ENCODE results near the gene DNAJB1. TPM values are rescaled to one million over a fixed set of nuclear protein-coding genes. Genes with fewer than 3 reads are reported as not detected.

The DNAJB1 gene
- total and polyA plus RNA-seq, 4 donors, result 72.2 to 171 (median 94.5) TPM

GRCh38 chr19:14555918-14556661 lies 37.9 kb upstream of the DNAJB1 start:
- no peak overlapping the region for H3K4me3 ChIP-seq
- H3K27ac ChIP-seq (ENCODE audit: low read depth in 1 of 2, low read length in 1 of 2), result no peak overlapping the region
- no peak overlapping the region for H3K9ac ChIP-seq (ENCODE audit: insufficient read depth in 1 of 2, low read length in 2 of 2)
- DNase-seq (no peak), ATAC-seq (ENCODE audit: insufficient read depth, low FRiP score) (no peak)
- no peak for TF ChIP-seq CTCF (IDR thresholded peaks at IDR 0.05; ENCODE audit: control extremely low read depth, extremely low read depth)
- 77 to 87% methylated on average over 12 of the region's 12 CpGs for WGBS, 2 donors
- peaks cover 0 to 3% (median 1%) of the 10 kb centered on the region in 4 donors for H3K36me3 ChIP-seq (ENCODE audit: control insufficient read depth in 4 of 4, insufficient read depth in 4 of 4, low read length in 4 of 4)
- no peaks in the 10 kb centered on the region for H3K9me3 ChIP-seq (ENCODE audit: control insufficient read depth in 4 of 4, insufficient read depth in 3 of 4, low read length in 3 of 4)
- H3K4me1 ChIP-seq (ENCODE audit: control insufficient read depth in 5 of 5, insufficient read depth in 5 of 5, low read length in 5 of 5), result peaks cover 2 to 13% (median 8%) of the 10 kb centered on the region in 5 donors
- no peaks in the 10 kb centered on the region for H3K27me3 ChIP-seq (ENCODE audit: control insufficient read depth in 3 of 3, insufficient read depth in 3 of 3, low read length in 2 of 3)

- peaks cover 0 to 6% (median 2%) of the 10 kb centered on the region in 4 donors for H3K36me3 ChIP-seq (ENCODE audit: control insufficient read depth in 4 of 4, insufficient read depth in 4 of 4, low read length in 4 of 4)
- ATAC-seq (ENCODE audit: insufficient read depth, low FRiP score), result no peak
- H3K9me3 ChIP-seq (ENCODE audit: control insufficient read depth in 4 of 4, insufficient read depth in 3 of 4, low read length in 3 of 4), result no peaks in the 10 kb centered on the region
- DNase-seq, result no peak
- H3K27ac ChIP-seq (ENCODE audit: low read depth in 1 of 2, low read length in 1 of 2), result no peak overlapping the region
- peaks cover 0 to 5% (median 2%) of the 10 kb centered on the region in 5 donors for H3K4me1 ChIP-seq (ENCODE audit: control insufficient read depth in 5 of 5, insufficient read depth in 5 of 5, low read length in 5 of 5)
- H3K27me3 ChIP-seq (ENCODE audit: control insufficient read depth in 3 of 3, insufficient read depth in 3 of 3, low read length in 2 of 3), result no peaks in the 10 kb centered on the region
- no peak for TF ChIP-seq CTCF (IDR thresholded peaks at IDR 0.05; ENCODE audit: control extremely low read depth, extremely low read depth)
- H3K4me3 ChIP-seq, result no peak overlapping the region
- no peak overlapping the region for H3K9ac ChIP-seq (ENCODE audit: insufficient read depth in 1 of 2, low read length in 2 of 2)
- WGBS, 2 donors, result 68 to 70% methylated on average over 6 of the region's 6 CpGs
Measured at GRCh38 chr19:14554382-14554812, 36.2 kb upstream of the DNAJB1 start.

- Histone ChIP-seq H3K4me3 (no peak overlapping the region), H3K27me3 (ENCODE audit: control insufficient read depth in 3 of 3, insufficient read depth in 3 of 3, low read length in 2 of 3) (no peaks in the 10 kb centered on the region), H3K27ac (ENCODE audit: low read depth in 1 of 2, low read length in 1 of 2) (no peak overlapping the region), H3K36me3 (ENCODE audit: control insufficient read depth in 4 of 4, insufficient read depth in 4 of 4, low read length in 4 of 4) (peaks cover 0 to 6% (median 2%) of the 10 kb centered on the region in 4 donors), H3K9ac (ENCODE audit: insufficient read depth in 1 of 2, low read length in 2 of 2) (no peak overlapping the region), H3K9me3 (ENCODE audit: control insufficient read depth in 4 of 4, insufficient read depth in 3 of 4, low read length in 3 of 4) (no peaks in the 10 kb centered on the region), H3K4me1 (ENCODE audit: control insufficient read depth in 5 of 5, insufficient read depth in 5 of 5, low read length in 5 of 5) (peaks cover 0 to 5% (median 2%) of the 10 kb centered on the region in 5 donors)
- DNase-seq (no peak), ATAC-seq (ENCODE audit: insufficient read depth, low FRiP score) (no peak)
- no peak for TF ChIP-seq CTCF (IDR thresholded peaks at IDR 0.05; ENCODE audit: control extremely low read depth, extremely low read depth)
- 77 to 82% methylated on average over 9 of the region's 9 CpGs for WGBS, 2 donors
Measured at GRCh38 chr19:14553939-14554243, 35.7 kb upstream of the DNAJB1 start.

Measured in lung (tissue), 12 donors.